K562 (cell line): ENCODE results near the gene PROK1. TPM values are rescaled to one million over a fixed set of nuclear protein-coding genes. Genes with fewer than 3 reads are reported as not detected.
A peak's percentile ranks its signal among the peaks of the same experiment; 100 is the strongest.

Experiments
- CLOCK ChIP-seq: fragments of 250-450 bp; sonication (Bioruptor Pico); IDR thresholded peaks from 2 replicates; pipeline ENCODE4 v1.4.0; 2020; ENCODE audit warnings: mild to moderate bottlenecking, moderate library complexity, borderline replicate concordance
- FUS ChIP-seq: fragments of 200-400 bp; formaldehyde crosslinking; optimal IDR thresholded peaks from 2 replicates; pipeline ENCODE3; 2017; ENCODE audit warnings: low read depth, low read length
- GTF3C2 ChIP-seq: IDR thresholded peaks from 3 replicates; pipeline ENCODE4 v1.6.1; 2011; ENCODE audit warnings: borderline replicate concordance, mild to moderate bottlenecking, moderate library complexity; ENCODE audit not compliant: insufficient read length; ENCODE audit errors: extremely low read depth
- HES1 ChIP-seq: fragments of 450-650 bp; IDR thresholded peaks from 2 replicates; pipeline ENCODE4 v1.6.1; 2016; ENCODE audit warnings: low read depth, mild to moderate bottlenecking, moderate library complexity
- NBN ChIP-seq: fragments of 450-650 bp; IDR thresholded peaks from 2 replicates; pipeline ENCODE4 v1.6.1; 2016; ENCODE audit warnings: low read depth, mild to moderate bottlenecking
- NFATC3 ChIP-seq: fragments of 450-650 bp; IDR thresholded peaks from 2 replicates; pipeline ENCODE4 v1.6.1; 2017; ENCODE audit warnings: mild to moderate bottlenecking
- NUFIP1 ChIP-seq: fragments of 450-650 bp; IDR thresholded peaks from 2 replicates; pipeline ENCODE4 v1.6.1; 2018; ENCODE audit not compliant: partially characterized antibody
- SMARCE1 ChIP-seq: fragments of 450-650 bp; IDR thresholded peaks from 2 replicates; pipeline ENCODE4 v1.7.1; 2016; ENCODE audit warnings: mild to moderate bottlenecking
- TCF15 ChIP-seq: fragments of 250-450 bp; sonication (Bioruptor Pico); IDR thresholded peaks from 2 replicates; pipeline ENCODE4 v1.8.0; 2022; ENCODE audit warnings: moderate library complexity, mild to moderate bottlenecking, inconsistent platforms
- TRIM25 ChIP-seq: fragments of 450-650 bp; IDR thresholded peaks from 2 replicates; pipeline ENCODE4 v1.7.0; 2016; ENCODE audit warnings: borderline replicate concordance
- ZNF518B ChIP-seq: fragments of 250-450 bp; sonication (Bioruptor Pico); IDR thresholded peaks from 2 replicates; pipeline ENCODE4 v1.5.0; 2021; ENCODE audit warnings: mild to moderate bottlenecking, moderate library complexity
- ZNF644 ChIP-seq: fragments of 200-800 bp; sonication (Bioruptor generic); IDR thresholded peaks from 2 replicates; pipeline ENCODE4 v1.6.1; 2016; ENCODE audit warnings: low read depth, missing genetic modification characterization, missing compliant biosample characterization
- ZNF79 ChIP-seq: fragments of 250-450 bp; sonication (Bioruptor Pico); IDR thresholded peaks from 2 replicates; pipeline ENCODE4 v1.4.0; 2020; ENCODE audit warnings: low read depth, mild to moderate bottlenecking, moderate library complexity
- polyA plus RNA-seq, 8 experiments: library from polyadenylated mRNA; depleted of rRNA in 4 of 8; stranded (reverse) in 5 of 8; unstranded in 3 of 8; fragments of >200 nt; fragmentation: Nextera tagmentation in 2 of 8; fragmentation: Illumina TruSeq in 1 of 8; extraction: Ambion mirVana in 2 of 8; extraction: Trizol in 1 of 8; gene quantifications; 2 replicates each; pipeline versions ENCODE4 v1.2.1 to v1.2.3, GENCODE V29; 2011 to 2014; ENCODE audit warnings: inconsistent platforms in 1 of 8, missing spikeins in 1 of 8
- total RNA-seq, 7 experiments: library from RNA; depleted of rRNA in 6 of 7; stranded (reverse); fragments of >200 nt in 6 of 7; fragmentation: Illumina TruSeq in 2 of 7; extraction: Trizol in 2 of 7; gene quantifications; 2 replicates each; pipeline versions ENCODE4 v1.2.1 to v1.2.3, GENCODE V29; 2011 to 2021; ENCODE audit warnings: low replicate concordance in 1 of 7

The PROK1 gene
- total and polyA plus RNA-seq, 9 of the 15 experiments (the other 6 are each of a cell fraction or from before 2014, with no cell fraction given) = 0.15 TPM; not detected in 8

- TF ChIP-seq TCF15 (CRISPR knock-in tag) = no peak
- no peak for TF ChIP-seq CLOCK
- TF ChIP-seq GTF3C2 = no peak
- no peak for TF ChIP-seq ZNF79 (CRISPR knock-in tag)
- no peak for TF ChIP-seq FUS
- no peak; the same call in 1 of the 2 replicates for TF ChIP-seq SMARCE1
- TF ChIP-seq NUFIP1 = no peak
- TF ChIP-seq NBN = peak; percentile 89; the same call in 1 of the 2 replicates
- 0 out of 2 replicates have a peak, but pooled peaks have one; percentile 59 for TF ChIP-seq ZNF644 (tag)
- no peak for TF ChIP-seq ZNF518B (CRISPR knock-in tag)
- peak; percentile 68; the same call in 1 of the 2 replicates for TF ChIP-seq NFATC3
- TF ChIP-seq TRIM25 = no peak
- peak; percentile 13 for TF ChIP-seq HES1
Observed at GRCh38 chr1:110407260-110408210, 43.4 kb upstream of the PROK1 start, which contains the start of gene LAMTOR5 (continued).
